Gastrocnemius medialis (tissue), 4 donors: ENCODE data around the gene ASB13.

Experiments
- POLR2A ChIP-seq, 2 donors: fragments of 450-650 bp; IDR thresholded peaks; one replicate each; pipeline ENCODE4 v1.6.1; 2017; ENCODE audit warnings: antibody characterized with exemption in 2 of 2, mild to moderate bottlenecking in 2 of 2, moderate library complexity in 2 of 2
- TF ChIP-seq, protein P1 (sequence below), 5 experiments: fragments of 450-650 bp in 3 of 5; fragments of 200-600 bp in 2 of 5; sonication (generic) in 2 of 5; IDR thresholded peaks in 4 of 5; conservative IDR thresholded peaks in 1 of 5; 1 replicate in 4 of 5; 2 replicates in 1 of 5; pipeline ENCODE4 v1.5.1; 2016 to 2019; ENCODE audit warnings: antibody characterized with exemption in 5 of 5, mild to moderate bottlenecking in 3 of 5, moderate library complexity in 3 of 5

DNA sequence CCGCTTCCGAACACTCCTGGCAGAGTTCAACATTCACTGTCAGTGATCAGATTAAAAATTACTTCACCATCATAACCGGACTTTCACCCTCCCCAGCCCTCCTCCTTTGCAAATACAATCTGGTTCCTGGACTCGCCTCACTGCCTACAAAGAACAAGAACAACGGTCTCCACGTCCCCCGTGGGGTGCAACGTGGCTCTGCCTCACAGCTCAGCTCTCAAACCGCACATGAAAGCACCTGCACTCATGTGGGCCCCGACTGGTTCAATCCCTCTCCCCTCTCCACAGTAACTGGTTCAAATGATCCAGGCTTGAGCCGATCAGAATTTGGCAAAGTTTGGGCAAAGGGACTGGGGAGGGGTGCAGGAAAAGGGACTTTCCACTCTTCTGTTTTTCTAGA lies 21.0 kb downstream of the ASB13 start:
- no peak for TF ChIP-seq POLR2A (IDR thresholded peaks at IDR 0.05)
- TF ChIP-seq, protein P1, sequence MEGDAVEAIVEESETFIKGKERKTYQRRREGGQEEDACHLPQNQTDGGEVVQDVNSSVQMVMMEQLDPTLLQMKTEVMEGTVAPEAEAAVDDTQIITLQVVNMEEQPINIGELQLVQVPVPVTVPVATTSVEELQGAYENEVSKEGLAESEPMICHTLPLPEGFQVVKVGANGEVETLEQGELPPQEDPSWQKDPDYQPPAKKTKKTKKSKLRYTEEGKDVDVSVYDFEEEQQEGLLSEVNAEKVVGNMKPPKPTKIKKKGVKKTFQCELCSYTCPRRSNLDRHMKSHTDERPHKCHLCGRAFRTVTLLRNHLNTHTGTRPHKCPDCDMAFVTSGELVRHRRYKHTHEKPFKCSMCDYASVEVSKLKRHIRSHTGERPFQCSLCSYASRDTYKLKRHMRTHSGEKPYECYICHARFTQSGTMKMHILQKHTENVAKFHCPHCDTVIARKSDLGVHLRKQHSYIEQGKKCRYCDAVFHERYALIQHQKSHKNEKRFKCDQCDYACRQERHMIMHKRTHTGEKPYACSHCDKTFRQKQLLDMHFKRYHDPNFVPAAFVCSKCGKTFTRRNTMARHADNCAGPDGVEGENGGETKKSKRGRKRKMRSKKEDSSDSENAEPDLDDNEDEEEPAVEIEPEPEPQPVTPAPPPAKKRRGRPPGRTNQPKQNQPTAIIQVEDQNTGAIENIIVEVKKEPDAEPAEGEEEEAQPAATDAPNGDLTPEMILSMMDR (IDR thresholded peaks at IDR 0.05 in 4 of 5, conservative IDR thresholded peaks at IDR 0.05 in 1 of 5) = no peak
